HCT116 (cell line): ENCODE measurements around the gene LMAN1L. TPM values are rescaled to one million over a fixed set of nuclear protein-coding genes. Genes with fewer than 3 reads are reported as not detected.

Experiments
- ATAC-seq: fragments of 200-7000 bp; cut with Tn5 transposase; 2 replicates; pipeline ENCODE4 v1.9.1; 2020; ENCODE audit warnings: mild to moderate bottlenecking, moderate library complexity
- BruUV-seq: library from RNA; stranded (reverse); fragments of 400-500 nt; replicated peaks from 2 replicates; lab custom pipeline; 2021; lab: Mats Ljungman, UMichigan
- CTCF ChIA-PET: fragments of 300-600 bp; sonication (Branson Sonifier 250); formaldehyde crosslinking; loops from one replicate; lab custom pipeline; 2021; ENCODE audit warnings: antibody characterized with exemption; lab: Charles Lee
- POLR2A ChIA-PET: fragments of 300-600, 350-600 bp; sonication (Branson Sonifier 250); formaldehyde crosslinking; loops from one replicate; lab custom pipeline; 2021; ENCODE audit warnings: antibody characterized with exemption; lab: Charles Lee
- RAD21 ChIA-PET, 2 experiments: fragments of 300-600 bp; sonication (Branson Sonifier 250); formaldehyde crosslinking; loops; one replicate each; lab custom pipeline; 2023; ENCODE audit warnings: low total read pairs in 2 of 2; ENCODE audit not compliant: uncharacterized antibody in 2 of 2, unreplicated experiment in 2 of 2, low non-redundant PET in 1 of 2; lab: Charles Lee
- DNase-seq: peaks from one replicate; pipeline ENCODE4 v3.0.0-alpha.2; 2010; ENCODE audit warnings: low read depth, low spot score
- H2AFZ ChIP-seq: fragments of 200-600 bp; shearing (Covaris generic), sonication (generic); 2 replicates; pipeline ENCODE4 v1.6.1; 2017; ENCODE audit warnings: low read depth, mixed run types, mixed read lengths, antibody characterized with exemption, low read length; ENCODE audit not compliant: poor library complexity, severe bottlenecking
- H3K27ac ChIP-seq: 2 replicates; pipeline ENCODE4 v1.5.1; 2012; ENCODE audit warnings: low read depth, low read length
- H3K27me3 ChIP-seq: fragments of 200-600 bp; sonication (generic); 2 replicates; pipeline ENCODE4 v1.6.1; 2016; ENCODE audit warnings: mixed run types, low read length, mixed read lengths; ENCODE audit not compliant: insufficient read depth
- H3K36me3 ChIP-seq, 2 experiments: fragments of 200-500 bp in 1 of 2; fragments of 200-600 bp in 1 of 2; sonication (Bioruptor generic) in 1 of 2; sonication (generic) in 1 of 2; 2 replicates each; pipeline versions ENCODE4 v1.5.1 to v1.6.1; 2014 to 2016; ENCODE audit warnings: low read length in 2 of 2, inconsistent platforms in 1 of 2, mixed read lengths in 1 of 2, mixed run types in 1 of 2; ENCODE audit not compliant: insufficient read depth in 2 of 2, control insufficient read depth in 1 of 2
- H3K4me1 ChIP-seq, 2 experiments: fragments of 200-600 bp in 1 of 2; sonication (generic) in 1 of 2; 2 replicates each; pipeline versions ENCODE4 v1.5.1 to v1.6.1; 2012 to 2017; ENCODE audit warnings: low read length in 2 of 2, inconsistent platforms in 1 of 2, mild to moderate bottlenecking in 1 of 2, mixed read lengths in 1 of 2, mixed run types in 1 of 2, moderate library complexity in 1 of 2; ENCODE audit not compliant: insufficient read depth in 2 of 2, control insufficient read depth in 1 of 2
- H3K4me2 ChIP-seq: fragments of 200-600 bp; sonication (generic); 2 replicates; pipeline ENCODE4 v1.6.1; 2017; ENCODE audit warnings: mixed run types, low read length, mixed read lengths
- H3K4me3 ChIP-seq, 2 experiments: fragments of 200-600 bp in 1 of 2; sonication (generic) in 1 of 2; replicated peaks in 1 of 2; 2 replicates each; pipeline ENCODE4 v1.5.1; 2011 to 2016; ENCODE audit warnings: low read length in 2 of 2, control low read depth in 1 of 2, low read depth in 1 of 2, mild to moderate bottlenecking in 1 of 2, mixed read lengths in 1 of 2, mixed run types in 1 of 2
- H3K79me2 ChIP-seq: fragments of 200-600 bp; sonication (generic); 2 replicates; pipeline ENCODE4 v1.6.1; 2017; ENCODE audit warnings: mild to moderate bottlenecking, mixed run types, low read length, moderate library complexity, mixed read lengths; ENCODE audit not compliant: insufficient read depth
- H3K9ac ChIP-seq: fragments of 200-600 bp; sonication (generic); 2 replicates; pipeline ENCODE4 v1.6.1; 2016; ENCODE audit warnings: low read length, mixed read lengths
- H3K9me2 ChIP-seq: fragments of 200-600 bp; sonication (generic), shearing (Covaris generic); 2 replicates; pipeline ENCODE4 v1.6.1; 2017; ENCODE audit warnings: mixed run types, mild to moderate bottlenecking, moderate library complexity; ENCODE audit not compliant: insufficient read depth
- H3K9me3 ChIP-seq, 2 experiments: fragments of 200-500 bp in 1 of 2; fragments of 200-600 bp in 1 of 2; sonication (Bioruptor generic) in 1 of 2; sonication (generic) in 1 of 2; 2 replicates each; pipeline ENCODE4 v1.6.1; 2014 to 2017; ENCODE audit warnings: low read length in 2 of 2, mixed read lengths in 2 of 2, inconsistent platforms in 1 of 2, low read depth in 1 of 2, mild to moderate bottlenecking in 1 of 2, mixed run types in 1 of 2, moderate library complexity in 1 of 2; ENCODE audit not compliant: control insufficient read depth in 1 of 2, insufficient read depth in 1 of 2
- H4K20me1 ChIP-seq: fragments of 200-600 bp; sonication (generic), shearing (Covaris generic); 2 replicates; pipeline ENCODE4 v1.6.1; 2017; ENCODE audit warnings: mixed run types, mild to moderate bottlenecking, moderate library complexity; ENCODE audit not compliant: insufficient read depth
- ATF3 ChIP-seq: IDR thresholded peaks from 2 replicates; pipeline ENCODE4 v1.6.1; 2012
- CTCF ChIP-seq, 3 experiments: fragments of 200-600 bp in 1 of 3; sonication (generic) in 1 of 3; IDR thresholded peaks in 2 of 3; conservative IDR thresholded peaks in 1 of 3; 2 replicates each; pipeline ENCODE4 v1.5.1; 2012 to 2017; ENCODE audit warnings: low read depth in 2 of 3, low read length in 2 of 3, antibody characterized with exemption in 1 of 3, borderline replicate concordance in 1 of 3, control low read depth in 1 of 3, mild to moderate bottlenecking in 1 of 3, mixed read lengths in 1 of 3, mixed run types in 1 of 3, moderate library complexity in 1 of 3; ENCODE audit not compliant: insufficient read depth in 1 of 3
- ELF1 ChIP-seq: IDR thresholded peaks from 2 replicates; pipeline ENCODE4 v1.6.1; 2012; ENCODE audit warnings: low read depth, borderline replicate concordance
- EZH2 ChIP-seq: fragments of 200-600 bp; sonication (generic); IDR thresholded peaks from 2 replicates; pipeline ENCODE4 v1.6.1; 2017; ENCODE audit warnings: antibody characterized with exemption, mixed run types
- EZH2phosphoT487 ChIP-seq: fragments of 200-600 bp; IDR thresholded peaks from 2 replicates; pipeline ENCODE4 v1.6.1; 2018; ENCODE audit warnings: antibody characterized with exemption, borderline replicate concordance
- FOSL1 ChIP-seq: IDR thresholded peaks from 2 replicates; pipeline ENCODE4 v1.6.1; 2012; ENCODE audit warnings: low read depth
- JUND ChIP-seq: IDR thresholded peaks from 2 replicates; pipeline ENCODE4 v1.6.1; 2012
- MAX ChIP-seq: IDR thresholded peaks from 2 replicates; pipeline ENCODE4 v1.6.1; 2012
- RAD21 ChIP-seq: IDR thresholded peaks from 2 replicates; pipeline ENCODE4 v1.6.1; 2012; ENCODE audit warnings: low read depth, mild to moderate bottlenecking
- REST ChIP-seq: IDR thresholded peaks from 2 replicates; pipeline ENCODE4 v1.6.1; 2012; ENCODE audit warnings: low read depth
- SRF ChIP-seq: IDR thresholded peaks from 2 replicates; pipeline ENCODE4 v1.6.1; 2012; ENCODE audit warnings: low read depth
- YY1 ChIP-seq: IDR thresholded peaks from 2 replicates; pipeline ENCODE4 v1.6.1; 2011; ENCODE audit warnings: low read length, low read depth, moderate library complexity, mild to moderate bottlenecking; ENCODE audit not compliant: insufficient replicate concordance; ENCODE audit errors: extremely low read depth
- ZBTB33 ChIP-seq: IDR thresholded peaks from 2 replicates; pipeline ENCODE4 v1.6.1; 2011; ENCODE audit warnings: mild to moderate bottlenecking, low read length, moderate library complexity; ENCODE audit not compliant: insufficient replicate concordance; ENCODE audit errors: extremely low read depth
- ZNF274 ChIP-seq: fragments of 200-500 bp; sonication (Bioruptor generic); IDR thresholded peaks from 2 replicates; pipeline ENCODE4 v1.6.1; 2014; ENCODE audit warnings: mild to moderate bottlenecking, low read depth, low read length, inconsistent platforms
- intact Hi-C: fragments of 100-400 bp; cut with micrococcal nuclease; formaldehyde crosslinking; loops from 2 replicates; pipeline ENCODE4 v1.10.0; 2022
- total RNA-seq: library from RNA; stranded (reverse); gene quantifications from one replicate; pipeline ENCODE4 v1.2.1, GENCODE V29; 2021; ENCODE audit not compliant: unreplicated experiment

The LMAN1L gene
- total RNA-seq, 1 experiment from 2014 or later, result 0.17 TPM

- no peak for TF ChIP-seq JUND
- TF ChIP-seq EZH2, result no peak
- TF ChIP-seq MAX, result no peak
- TF ChIP-seq YY1, result no peak
- TF ChIP-seq ELF1, result no peak
- TF ChIP-seq FOSL1, result no peak
- TF ChIP-seq ZBTB33, result no peak
- no peak for TF ChIP-seq ATF3
- no peak for TF ChIP-seq RAD21
- TF ChIP-seq ZNF274, result no peak
- no peak for TF ChIP-seq EZH2phosphoT487
- no peak for TF ChIP-seq SRF
- TF ChIP-seq REST, result no peak
- TF ChIP-seq CTCF (IDR thresholded peaks at IDR 0.05 in 2 of 3, conservative IDR thresholded peaks at IDR 0.05 in 1 of 3; ENCODE audit: borderline replicate concordance in 1 of 3, insufficient read depth in 1 of 3, low read depth in 2 of 3, low read length in 2 of 3), result no peak
- TF ChIP-seq, all 23 proteins: peak for 0
- no peak overlapping the region for H2AFZ ChIP-seq
- no TSS peak for BruUV-seq
- DNase-seq, result no peak
- H3K4me1 ChIP-seq, result peaks cover 3 to 16% of the 10 kb centered on the region in 2 experiments; a peak in 3 of 4 replicates
- H3K9me3 ChIP-seq, result no peaks in the 10 kb centered on the region
- no peaks in the 10 kb centered on the region for H3K9me2 ChIP-seq
- no peaks in the 10 kb centered on the region for H3K27me3 ChIP-seq
- H3K79me2 ChIP-seq, result no peaks in the 10 kb centered on the region
- ChIA-PET RAD21 (no interaction called here), CTCF (no interaction called here), POLR2A (no interaction called here)
- intact Hi-C loops, result loop anchor here (2.0 kb wide), 1 partner anchor 31 kb away; no protein-coding TSS in a partner anchor
- H4K20me1 ChIP-seq, result no peaks in the 10 kb centered on the region
- H3K9ac ChIP-seq, result no peak overlapping the region
- no peak for ATAC-seq
- no peak overlapping the region for H3K4me2 ChIP-seq
- no peak overlapping the region for H3K4me3 ChIP-seq
- no peak overlapping the region for H3K27ac ChIP-seq
- peaks cover 13 to 31% of the 10 kb centered on the region in 2 experiments for H3K36me3 ChIP-seq
Measured at GRCh38 chr15:74801311-74801997, 11.2 kb upstream of the LMAN1L start.
